H1 (cell line): Measurements from ENCODE around the gene CES4A. TPM values are rescaled to one million over a fixed set of nuclear protein-coding genes. Genes with fewer than 3 reads are reported as not detected.

Experiments
- ATF3 ChIP-seq: IDR thresholded peaks from 2 replicates; pipeline ENCODE4 v1.6.1; 2011; ENCODE audit warnings: low read depth, mild to moderate bottlenecking, low read length; ENCODE audit not compliant: insufficient read depth
- BACH1 ChIP-seq: IDR thresholded peaks from 2 replicates; pipeline ENCODE4 v1.6.1; 2012; ENCODE audit warnings: low read length, improper control_type of control experiment
- CBX8 ChIP-seq: fragments of 300-800, 300-1000 bp; sonication (generic); IDR thresholded peaks from 2 replicates; pipeline ENCODE4 v1.7.1; 2016; ENCODE audit warnings: low read depth, low read length, borderline replicate concordance
- CTCF ChIP-seq, 3 experiments: IDR thresholded peaks; 1 replicate in 2 of 3; 2 replicates in 1 of 3; pipeline versions ENCODE4 v1.5.1 to v1.6.1; 2011; ENCODE audit warnings: low read length in 3 of 3, mild to moderate bottlenecking in 3 of 3, inconsistent platforms in 2 of 3, low read depth in 1 of 3, moderate library complexity in 1 of 3; ENCODE audit not compliant: insufficient read depth in 1 of 3; ENCODE audit errors: control extremely low read depth in 1 of 3
- E2F6 ChIP-seq: IDR thresholded peaks from 2 replicates; pipeline ENCODE4 v1.6.1; 2012; ENCODE audit warnings: inconsistent platforms
- GABPA ChIP-seq: IDR thresholded peaks from 2 replicates; pipeline ENCODE4 v1.6.1; 2011; ENCODE audit warnings: mild to moderate bottlenecking, low read length, moderate library complexity, borderline replicate concordance; ENCODE audit not compliant: insufficient read depth
- KDM5A ChIP-seq: fragments of 200-600 bp; IDR thresholded peaks from 2 replicates; pipeline ENCODE4 v1.7.1; 2012; ENCODE audit warnings: mild to moderate bottlenecking, low read length, inconsistent platforms, mixed read lengths
- PHF8 ChIP-seq: fragments of 200-600 bp; sonication (generic); conservative IDR thresholded peaks from 2 replicates; pipeline ENCODE4 v1.7.1; 2012; ENCODE audit warnings: low read depth, mild to moderate bottlenecking, inconsistent platforms, low read length, moderate library complexity
- RAD21 ChIP-seq, 2 experiments: IDR thresholded peaks in 1 of 2; conservative IDR thresholded peaks in 1 of 2; 2 replicates each; pipeline ENCODE4 v1.6.1; 2011; ENCODE audit warnings: low read depth in 2 of 2, low read length in 2 of 2, improper control_type of control experiment in 1 of 2, inconsistent platforms in 1 of 2, mild to moderate bottlenecking in 1 of 2, moderate library complexity in 1 of 2
- RBBP5 ChIP-seq: IDR thresholded peaks from 2 replicates; pipeline ENCODE4 v1.7.1; 2012; ENCODE audit warnings: low read depth, mild to moderate bottlenecking, inconsistent platforms, low read length, moderate library complexity, borderline replicate concordance
- SIX5 ChIP-seq: IDR thresholded peaks from 2 replicates; pipeline ENCODE4 v1.6.1; 2011; ENCODE audit warnings: mild to moderate bottlenecking, low read depth, low read length
- SP1 ChIP-seq: IDR thresholded peaks from 2 replicates; pipeline ENCODE4 v1.6.1; 2011; ENCODE audit warnings: low read depth, low read length
- SUZ12 ChIP-seq: fragments of 200-600 bp; sonication (generic); IDR thresholded peaks from 2 replicates; pipeline ENCODE4 v1.6.1; 2012; ENCODE audit warnings: mild to moderate bottlenecking, inconsistent platforms, low read length, moderate library complexity, mixed read lengths
- TAF1 ChIP-seq: IDR thresholded peaks from 2 replicates; pipeline ENCODE4 v1.6.1; 2011; ENCODE audit warnings: mild to moderate bottlenecking, low read depth, low read length
- TBP ChIP-seq: IDR thresholded peaks from 2 replicates; pipeline ENCODE4 v1.6.1; 2011; ENCODE audit warnings: low read depth, low read length, improper control_type of control experiment
- polyA plus RNA-seq, 7 experiments: library from polyadenylated mRNA; depleted of rRNA in 3 of 7; stranded (reverse) in 5 of 7; unstranded in 2 of 7; fragments of >200 nt in 5 of 7; fragments of 200-250 nt in 2 of 7; gene quantifications; 1 replicate in 5 of 7; 2 replicates in 1 of 7; 4 replicates in 1 of 7; pipeline versions ENCODE4 v1.2.1 to v1.2.3, GENCODE V29; 2011 to 2013; ENCODE audit warnings: missing spikeins in 2 of 7, mixed read lengths in 2 of 7
- total RNA-seq: library from RNA; stranded (reverse); fragmentation: NEBNext Ultra II Directional; extraction: Animal tissue kit (Norgen Biotek cat#: 25700); gene quantifications from 2 replicates; pipeline ENCODE4 v1.2.1, GENCODE V29; 2021

The CES4A gene
- total and polyA plus RNA-seq, 2 of the 8 experiments (the other 6 are each of a cell fraction or from before 2014, with no cell fraction given), result 0.93 to 1.5 TPM

DNA sequence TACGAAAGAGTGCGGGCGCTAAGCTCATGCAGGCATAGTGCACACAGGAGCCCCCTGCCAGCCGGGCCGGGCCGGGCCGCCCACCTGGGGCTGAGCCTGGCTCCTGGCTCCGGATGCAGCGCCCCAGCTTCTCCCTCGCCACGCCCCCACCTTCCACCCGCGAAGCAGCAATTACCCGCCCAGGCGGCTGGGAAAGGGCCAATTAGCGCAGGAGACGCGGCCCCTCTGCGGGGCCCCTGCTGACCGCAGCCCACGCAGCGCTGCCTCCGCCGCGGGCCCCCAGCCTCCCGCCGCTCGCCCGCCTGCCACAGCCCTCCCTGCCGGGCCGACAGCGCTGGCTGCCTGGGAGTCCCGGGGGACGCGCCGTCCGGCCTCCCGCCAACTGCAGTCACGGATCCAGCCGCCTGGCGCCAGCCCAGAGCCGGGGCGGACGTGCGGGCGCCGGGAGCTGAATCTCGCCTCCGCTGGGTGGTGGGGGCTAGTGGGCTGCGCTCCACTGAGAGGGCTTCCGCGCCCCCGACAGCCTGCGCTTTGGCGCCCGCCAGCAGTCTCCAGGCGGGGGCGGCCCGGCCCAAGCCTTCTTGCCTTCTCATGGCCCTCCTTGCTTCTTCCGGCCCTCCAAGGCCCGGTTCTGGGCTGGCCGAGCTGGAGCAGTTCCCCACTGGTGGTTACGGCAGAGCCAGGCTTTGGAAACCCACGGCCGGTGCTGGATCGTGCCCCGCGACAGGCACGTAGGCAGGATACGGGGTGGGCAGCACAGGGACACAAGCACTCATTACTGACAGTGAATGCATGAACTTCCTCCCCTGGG lies 25.6 kb downstream of the CES4A start (continued):
- TF ChIP-seq RAD21 (IDR thresholded peaks at IDR 0.05 in 1 of 2, conservative IDR thresholded peaks at IDR 0.05 in 1 of 2; ENCODE audit: low read depth in 2 of 2, low read length in 2 of 2), result peak in 1 of 2 experiments; percentile 30; a peak in 3 of 4 replicates
- peak; percentile 82 for TF ChIP-seq SUZ12
- TF ChIP-seq E2F6, result 0 out of 2 replicates have a peak, but pooled peaks have one; percentile 32
- TF ChIP-seq SP1, result no peak
- TF ChIP-seq RBBP5, result no peak
- TF ChIP-seq CTCF (IDR thresholded peaks at IDR 0.05; ENCODE audit: control extremely low read depth in 1 of 3, insufficient read depth in 1 of 3, low read depth in 1 of 3, low read length in 3 of 3), result peak; percentile 4 to 23 (median 8); a peak in 3 of 4 replicates
- TF ChIP-seq TAF1, result no peak
- TF ChIP-seq ATF3, result no peak
- no peak for TF ChIP-seq CBX8
- no peak for TF ChIP-seq KDM5A
- TF ChIP-seq GABPA, result 0 out of 2 replicates have a peak, but pooled peaks have one; percentile 8
- TF ChIP-seq TBP, result no peak
- TF ChIP-seq SIX5, result no peak
- TF ChIP-seq BACH1, result no peak
- TF ChIP-seq PHF8, result no peak
